Trophoblast cell (in vitro differentiated cells and primary cell): ENCODE measurements around the gene PDE6G. TPM values are rescaled to one million over a fixed set of nuclear protein-coding genes. Genes with fewer than 3 reads are reported as not detected.

Source experiments
- DNase-seq, 2 donors: peaks; one replicate each; pipeline ENCODE4 v3.0.0-alpha.2; 2016
- H2AFZ ChIP-seq: 2 replicates; pipeline ENCODE4 v1.6.1; 2013; ENCODE audit warnings: low read length, moderate library complexity, mild to moderate bottlenecking; ENCODE audit not compliant: insufficient read depth, poor library complexity
- H2AK5ac ChIP-seq: 2 replicates; pipeline ENCODE4 v1.6.1; 2013; ENCODE audit warnings: mild to moderate bottlenecking, low read length
- H2BK120ac ChIP-seq: 2 replicates; pipeline ENCODE4 v1.6.1; 2013; ENCODE audit warnings: low read length, mild to moderate bottlenecking, moderate library complexity; ENCODE audit not compliant: insufficient read depth, poor library complexity
- H2BK12ac ChIP-seq: 2 replicates; pipeline ENCODE4 v1.6.1; 2013; ENCODE audit warnings: mild to moderate bottlenecking, low read length, moderate library complexity
- H2BK5ac ChIP-seq: 2 replicates; pipeline ENCODE4 v1.6.1; 2013; ENCODE audit warnings: low read length, low read depth, moderate library complexity, mild to moderate bottlenecking; ENCODE audit not compliant: poor library complexity
- H3K14ac ChIP-seq: 2 replicates; pipeline ENCODE4 v1.6.1; 2013; ENCODE audit warnings: mild to moderate bottlenecking, low read length
- H3K18ac ChIP-seq: 2 replicates; pipeline ENCODE4 v1.6.1; 2013; ENCODE audit warnings: mild to moderate bottlenecking, low read length
- H3K23ac ChIP-seq: 2 replicates; pipeline ENCODE4 v1.6.1; 2013; ENCODE audit warnings: low read length
- H3K27ac ChIP-seq: 2 replicates; pipeline ENCODE4 v1.5.1; 2013; ENCODE audit warnings: low read depth, mild to moderate bottlenecking, inconsistent platforms, low read length, moderate library complexity
- H3K27me3 ChIP-seq: 2 replicates; pipeline ENCODE4 v1.6.1; 2013; ENCODE audit warnings: inconsistent platforms, mild to moderate bottlenecking, low read length, moderate library complexity; ENCODE audit not compliant: insufficient read depth
- H3K36me3 ChIP-seq, 2 experiments: 1 replicate in 1 of 2; 2 replicates in 1 of 2; pipeline ENCODE4 v1.6.1; 2013; ENCODE audit warnings: low read length in 2 of 2, mild to moderate bottlenecking in 2 of 2, moderate library complexity in 1 of 2; ENCODE audit not compliant: insufficient read depth in 2 of 2, control insufficient read depth in 1 of 2
- H3K4ac ChIP-seq: 2 replicates; pipeline ENCODE4 v1.6.1; 2013; ENCODE audit warnings: low read depth, mild to moderate bottlenecking, low read length, moderate library complexity
- H3K4me1 ChIP-seq, 2 experiments: 1 replicate in 1 of 2; 2 replicates in 1 of 2; pipeline ENCODE4 v1.6.1; 2013; ENCODE audit warnings: low read length in 2 of 2, mild to moderate bottlenecking in 2 of 2, moderate library complexity in 1 of 2; ENCODE audit not compliant: insufficient read depth in 2 of 2, control insufficient read depth in 1 of 2
- H3K4me2 ChIP-seq: 2 replicates; pipeline ENCODE4 v1.6.1; 2013; ENCODE audit warnings: inconsistent platforms, mild to moderate bottlenecking, low read length, moderate library complexity
- H3K4me3 ChIP-seq: 2 replicates; pipeline ENCODE4 v1.5.1; 2013; ENCODE audit warnings: mild to moderate bottlenecking, low read depth, low read length, inconsistent platforms
- H3K79me1 ChIP-seq: one replicate; pipeline ENCODE4 v1.6.1; 2013; ENCODE audit warnings: low read length
- H3K79me2 ChIP-seq: 2 replicates; pipeline ENCODE4 v1.6.1; 2013; ENCODE audit warnings: low read length, mild to moderate bottlenecking; ENCODE audit not compliant: control insufficient read depth, insufficient read depth, poor library complexity
- H3K9ac ChIP-seq: 2 replicates; pipeline ENCODE4 v1.6.1; 2013; ENCODE audit warnings: mild to moderate bottlenecking, low read length
- H3K9me3 ChIP-seq: 2 replicates; pipeline ENCODE4 v1.6.1; 2013; ENCODE audit warnings: low read depth, mild to moderate bottlenecking, control low read depth, inconsistent platforms, low read length; ENCODE audit not compliant: insufficient read depth
- H4K12ac ChIP-seq: 2 replicates; pipeline ENCODE4 v1.6.1; 2013; ENCODE audit warnings: low read depth, mild to moderate bottlenecking, low read length, moderate library complexity
- H4K8ac ChIP-seq: 2 replicates; pipeline ENCODE4 v1.6.1; 2013; ENCODE audit warnings: low read depth, mild to moderate bottlenecking, low read length, moderate library complexity
- H4K91ac ChIP-seq: one replicate; pipeline ENCODE4 v1.6.1; 2013; ENCODE audit warnings: low read depth, mild to moderate bottlenecking, low read length, moderate library complexity
- WGBS: extraction: QIAGEN DNeasy Blood & Tissue Kit; methylation state at CpG from one replicate; pipeline ENCODE4 v1.1.7; 2013; ENCODE audit warnings: missing lambda C conversion rate; ENCODE audit not compliant: insufficient read length, insufficient coverage; ENCODE audit errors: extremely low coverage; 5-methylcytosine and 5-hydroxymethylcytosine counted together
- polyA plus RNA-seq: library from polyadenylated mRNA; stranded (reverse); fragments of 200-250 nt; gene quantifications from 2 replicates; pipeline ENCODE4 v1.2.3, GENCODE V29; 2013

The PDE6G gene
- 0.21 and 0.42 TPM in 2 replicates for polyA plus RNA-seq

DNA sequence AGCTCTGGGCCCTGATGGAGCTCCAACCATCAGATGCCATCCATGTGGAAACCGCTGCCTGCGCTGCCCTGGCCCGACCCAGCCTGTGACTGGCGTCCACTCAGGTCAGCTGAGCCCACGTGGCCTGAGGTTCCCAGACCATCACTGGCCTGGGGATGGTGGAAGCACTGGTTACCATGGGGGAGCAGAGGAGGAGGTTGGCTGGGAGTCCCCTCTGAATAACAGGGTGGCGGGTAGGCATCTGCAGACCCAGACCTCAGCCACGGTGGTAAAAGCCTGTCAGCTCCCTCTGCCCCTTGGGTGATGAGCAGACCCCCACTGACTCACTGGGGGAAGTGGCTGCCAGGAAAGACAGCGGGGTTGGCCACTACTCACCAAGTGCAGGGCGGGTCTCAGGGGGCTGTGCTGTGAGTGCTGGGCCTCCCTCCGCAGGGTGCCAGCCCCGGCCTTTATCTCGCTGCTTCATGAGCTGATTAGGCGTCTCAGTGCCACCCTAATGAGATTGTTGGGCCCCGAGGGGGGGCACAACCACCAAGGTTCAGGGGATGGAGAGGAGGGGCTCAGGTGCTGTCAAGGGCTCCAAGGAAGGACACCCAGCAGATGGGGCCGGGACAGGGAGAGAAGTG is at the start of gene PDE6G:
Gene PDE6G, minus strand, starts transcription at position 425 of the 626 bp plus-strand sequence. CDS start 3,237 bp downstream, outside the sequence.
- DNase-seq, result no peak
- Histone ChIP-seq H3K9me3 (peaks cover 4% of the 10 kb centered on the region), H2BK12ac (no peak within 1 kb of the TSS), H4K12ac (no peak within 1 kb of the TSS), H3K27ac (no peak within 1 kb of the TSS), H2AK5ac (no peak within 1 kb of the TSS), H3K4me2 (no peak within 1 kb of the TSS), H4K91ac (no peak within 1 kb of the TSS), H2BK5ac (no peak within 1 kb of the TSS), H2BK120ac (no peak within 1 kb of the TSS), H3K23ac (no peak within 1 kb of the TSS), H4K8ac (no peak within 1 kb of the TSS), H3K18ac (no peak within 1 kb of the TSS), H3K14ac (no peak within 1 kb of the TSS), H3K79me2 (no peaks in the 10 kb centered on the region), H3K9ac (no peak within 1 kb of the TSS), H3K36me3 (no peaks in the 10 kb centered on the region), H3K4me1 (peaks cover 0 to 2% of the 10 kb centered on the region in 2 experiments), H3K4me3 (no peak within 1 kb of the TSS), H3K27me3 (no peaks in the 10 kb centered on the region), H3K79me1 (no peaks in the 10 kb centered on the region), H2AFZ (no peak within 1 kb of the TSS), H3K4ac (no peak within 1 kb of the TSS)
- WGBS, result no CpG with 5 or more reads among the region's 15 CpGs

GRCh38 chr17:81705518-81706231 is 49.3 kb upstream of the PDE6G start:
- Histone ChIP-seq H3K79me1 (peaks cover 12% of the 10 kb centered on the region), H3K4me2 (no peak overlapping the region), H3K4me3 (no peak overlapping the region), H2AK5ac (no peak overlapping the region), H3K27me3 (no peaks in the 10 kb centered on the region), H3K36me3 (peaks cover 51 to 56% of the 10 kb centered on the region in 2 experiments), H3K79me2 (peaks cover 18% of the 10 kb centered on the region), H3K4ac (no peak overlapping the region), H3K4me1 (peaks cover 18 to 22% of the 10 kb centered on the region in 2 experiments), H3K18ac (no peak overlapping the region), H4K8ac (no peak overlapping the region), H2BK120ac (no peak overlapping the region), H3K9ac (no peak overlapping the region), H3K27ac (no peak overlapping the region), H2BK5ac (no peak overlapping the region), H2AFZ (no peak overlapping the region), H3K23ac (no peak overlapping the region), H4K12ac (no peak overlapping the region), H4K91ac (no peak overlapping the region), H2BK12ac (no peak overlapping the region), H3K9me3 (peaks cover 2% of the 10 kb centered on the region), H3K14ac (no peak overlapping the region)
- DNase-seq, result no peak
- WGBS, result no CpG with 5 or more reads among the region's 30 CpGs

GRCh38 chr17:81703747-81704654 is 47.7 kb upstream of the PDE6G start:
- Histone ChIP-seq H2AK5ac (peak overlapping the region; percentile 90), H3K4me3 (peak overlapping the region; percentile 99), H3K4me1 (peaks cover 15 to 16% of the 10 kb centered on the region in 2 experiments), H3K23ac (no peak overlapping the region), H3K79me2 (peaks cover 18% of the 10 kb centered on the region), H3K27me3 (no peaks in the 10 kb centered on the region), H2AFZ (peak overlapping the region; percentile 86), H3K36me3 (peaks cover 60 to 65% of the 10 kb centered on the region in 2 experiments), H2BK120ac (peak overlapping the region; percentile 70), H3K4ac (peak overlapping the region; percentile 98), H3K9me3 (peaks cover 2% of the 10 kb centered on the region), H3K4me2 (peak overlapping the region; percentile 97), H3K14ac (peak overlapping the region; percentile 90), H3K27ac (no peak overlapping the region), H4K12ac (peak overlapping the region; percentile 81), H2BK12ac (peak overlapping the region; percentile 20), H3K9ac (peak overlapping the region; percentile 98), H4K91ac (peak overlapping the region; percentile 95), H2BK5ac (peak overlapping the region; percentile 82), H3K79me1 (peaks cover 12% of the 10 kb centered on the region), H3K18ac (peak overlapping the region; percentile 80), H4K8ac (peak overlapping the region; percentile 92)
- no CpG with 5 or more reads among the region's 27 CpGs for WGBS
- no peak for DNase-seq
